HG02623 (cell line): ENCODE measurements around the gene ZNF17.

ENCODE experiments used
- ATAC-seq: cut with Tn5 transposase; IDR thresholded peaks from one replicate; pipeline ENCODE4 v1.9.1; 2021; ENCODE audit warnings: moderate library complexity; ENCODE audit not compliant: unreplicated experiment

The ZNF17 gene

GRCh38 chr19:57421037-57421436 is 10.1 kb downstream of the ZNF17 start:
- ATAC-seq = no peak

GRCh38 chr19:57434386-57435061 is 23.6 kb downstream of the ZNF17 start:
- no peak for ATAC-seq

- ATAC-seq = peak; percentile 95
Observed at GRCh38 chr19:57435062-57435978, 24.4 kb downstream of the ZNF17 start, which contains the start of gene ZNF749. TSS of gene ZNF749 (plus strand) at chr19:57435325. CDS start at chr19:57435579, 254 bp downstream.

GRCh38 chr19:57436417-57436816 is 25.5 kb downstream of the ZNF17 start:
- ATAC-seq = no peak

- no peak for ATAC-seq
Observed at GRCh38 chr19:57437931-57438330, 27.0 kb downstream of the ZNF17 start.

- no peak for ATAC-seq
Observed at GRCh38 chr19:57438925-57439324, 28.0 kb downstream of the ZNF17 start.

- ATAC-seq = no peak
Observed at GRCh38 chr19:57441979-57442752, 31.2 kb downstream of the ZNF17 start.

GRCh38 chr19:57443121-57443696 is 32.2 kb downstream of the ZNF17 start:
- no peak for ATAC-seq

GRCh38 chr19:57452307-57452706 is 41.3 kb downstream of the ZNF17 start:
- no peak for ATAC-seq

- no peak for ATAC-seq
Observed at GRCh38 chr19:57465680-57466381, 54.9 kb downstream of the ZNF17 start.

GRCh38 chr19:57466489-57466888 is 55.5 kb downstream of the ZNF17 start:
- no peak for ATAC-seq
